ENCODE results near the gene FADS3.

The FADS3 gene

GRCh38 chr11:61839742-61840141, 51.6 kb downstream of the FADS3 start:
- DNase-seq (ENCODE audit: low read depth): no peak
- H3K4me3 ChIP-seq (ENCODE audit: low read depth, low read length): no peak overlapping the region
- TF ChIP-seq CTCF (IDR thresholded peaks at IDR 0.05; ENCODE audit: control insufficient read depth, extremely low read depth, insufficient read depth): no peak

- H3K4me3 ChIP-seq (ENCODE audit: low read depth, low read length): no peak overlapping the region
- TF ChIP-seq CTCF (IDR thresholded peaks at IDR 0.05; ENCODE audit: control insufficient read depth, extremely low read depth, insufficient read depth): no peak
- DNase-seq (ENCODE audit: low read depth): no peak
These were observed 52.4 kb downstream of the FADS3 start for GRCh38 chr11:61838921-61839320.

GRCh38 chr11:61838501-61838900, 52.8 kb downstream of the FADS3 start:
- no peak for TF ChIP-seq CTCF (IDR thresholded peaks at IDR 0.05; ENCODE audit: control insufficient read depth, extremely low read depth, insufficient read depth)
- no peak overlapping the region for H3K4me3 ChIP-seq (ENCODE audit: low read depth, low read length)

GRCh38 chr11:61837411-61838005, 53.8 kb downstream of the FADS3 start:
- DNase-seq (ENCODE audit: low read depth): no peak
- TF ChIP-seq CTCF (IDR thresholded peaks at IDR 0.05; ENCODE audit: control insufficient read depth, extremely low read depth, insufficient read depth): no peak
- no peak overlapping the region for H3K4me3 ChIP-seq (ENCODE audit: low read depth, low read length)

More at GRCh38 chr11:61838501-61838900, 52.8 kb downstream of the FADS3 start:
- no peak for DNase-seq (ENCODE audit: low read depth)

- no peak overlapping the region for H3K4me3 ChIP-seq (ENCODE audit: low read depth, low read length)
- DNase-seq (ENCODE audit: low read depth): no peak
- no peak for TF ChIP-seq CTCF (IDR thresholded peaks at IDR 0.05; ENCODE audit: control insufficient read depth, extremely low read depth, insufficient read depth)
These were observed 55.2 kb downstream of the FADS3 start for GRCh38 chr11:61836193-61836592.

- TF ChIP-seq CTCF (IDR thresholded peaks at IDR 0.05; ENCODE audit: control insufficient read depth, extremely low read depth, insufficient read depth): no peak
- no peak overlapping the region for H3K4me3 ChIP-seq (ENCODE audit: low read depth, low read length)
- no peak for DNase-seq (ENCODE audit: low read depth)
These were observed 56.9 kb downstream of the FADS3 start for GRCh38 chr11:61834278-61835048.
